NCI-H2227 (cell line): Measurements from ENCODE around the gene CUBN.

Source experiments
- DNase-seq: peaks from one replicate; lab custom pipeline; 2025; ENCODE audit not compliant: unreplicated experiment; lab: John Stamatoyannopoulos, UW

The CUBN gene

GRCh38 chr10:17109046-17109445 lies 20.6 kb downstream of the CUBN start:
- no peak for DNase-seq

- DNase-seq, result no peak
Observed at GRCh38 chr10:17106991-17107390, 22.6 kb downstream of the CUBN start.

- DNase-seq, result no peak
Observed at GRCh38 chr10:17101910-17102266, 27.7 kb downstream of the CUBN start.

GRCh38 chr10:17101257-17101909 lies 28.2 kb downstream of the CUBN start:
- DNase-seq, result no peak

GRCh38 chr10:17100586-17100985 lies 29.0 kb downstream of the CUBN start:
- DNase-seq, result no peak

GRCh38 chr10:17098012-17098411 lies 31.6 kb downstream of the CUBN start:
- no peak for DNase-seq

- DNase-seq, result no peak
Observed at GRCh38 chr10:17094844-17095243, 34.8 kb downstream of the CUBN start.

- no peak for DNase-seq
Observed at GRCh38 chr10:17092986-17093803, 36.4 kb downstream of the CUBN start.

GRCh38 chr10:17092216-17092944 lies 37.2 kb downstream of the CUBN start:
- DNase-seq, result no peak

- no peak for DNase-seq
Observed at GRCh38 chr10:17088118-17088806, 41.3 kb downstream of the CUBN start.

GRCh38 chr10:17086865-17087367 lies 42.7 kb downstream of the CUBN start:
- DNase-seq, result no peak

GRCh38 chr10:17085011-17085725 lies 44.4 kb downstream of the CUBN start:
- no peak for DNase-seq

GRCh38 chr10:17084258-17084657 lies 45.4 kb downstream of the CUBN start:
- DNase-seq, result no peak

- no peak for DNase-seq
Observed at GRCh38 chr10:17081431-17081830, 48.2 kb downstream of the CUBN start.

GRCh38 chr10:17077890-17078289 lies 51.7 kb downstream of the CUBN start:
- no peak for DNase-seq

GRCh38 chr10:17077346-17077781 lies 52.2 kb downstream of the CUBN start:
- no peak for DNase-seq

- no peak for DNase-seq
Observed at GRCh38 chr10:17076626-17077345, 52.8 kb downstream of the CUBN start.

- no peak for DNase-seq
Observed at GRCh38 chr10:17075533-17076359, 53.9 kb downstream of the CUBN start.

- DNase-seq, result no peak
Observed at GRCh38 chr10:17074541-17074847, 55.1 kb downstream of the CUBN start.
